Measurements from ENCODE around the gene CROCC2. TPM values are rescaled to one million over a fixed set of nuclear protein-coding genes. Genes with fewer than 3 reads are reported as not detected.

Gene CROCC2
- total and polyA plus RNA-seq, 5 donors from 2014 or later, result not detected

DNA sequence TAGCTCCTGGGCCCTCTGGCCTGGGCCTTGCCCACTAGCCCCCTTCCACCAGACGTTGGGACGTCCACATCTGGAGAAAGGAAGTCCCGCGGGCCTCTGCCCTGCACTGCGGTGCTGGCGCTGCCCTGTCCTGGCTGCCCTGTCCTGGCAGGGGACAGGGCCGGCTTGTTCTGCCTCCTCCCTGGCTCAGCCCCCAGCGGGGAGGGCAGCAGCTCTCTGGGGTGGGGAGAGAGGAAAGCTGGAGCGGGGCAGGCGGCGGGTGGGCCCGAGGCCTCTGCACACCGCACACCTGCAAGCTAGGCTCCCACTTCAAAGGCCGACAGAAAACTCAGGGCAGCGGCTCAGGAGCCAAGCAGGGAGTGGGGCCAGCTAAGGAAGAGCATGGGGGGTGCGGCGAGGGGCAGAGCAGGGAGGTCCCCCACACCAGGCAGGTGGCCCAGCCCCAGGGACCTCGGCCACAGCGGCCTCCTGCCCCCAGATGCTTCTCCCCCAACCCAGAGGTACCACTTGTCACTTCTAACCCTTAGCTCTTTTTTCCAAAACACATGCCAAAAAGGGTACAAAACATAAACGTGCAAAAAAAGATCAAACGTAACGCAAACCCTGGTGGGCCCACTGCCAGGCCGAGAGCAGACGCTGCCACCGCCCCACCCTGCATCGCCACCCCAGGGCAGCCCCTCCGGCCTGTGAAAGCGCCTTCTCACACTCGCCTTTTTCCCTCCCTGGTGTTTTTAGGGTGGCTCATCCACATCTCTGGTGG lies 105.8 kb downstream of the CROCC2 start:
- Mint-ChIP-seq H3K4me1 (peaks cover 0 to 20% (median 4%) of the 10 kb centered on the region in 4 donors), H3K4me3 (peak overlapping the region in 1 of 4 donors; percentile 23)

DNA sequence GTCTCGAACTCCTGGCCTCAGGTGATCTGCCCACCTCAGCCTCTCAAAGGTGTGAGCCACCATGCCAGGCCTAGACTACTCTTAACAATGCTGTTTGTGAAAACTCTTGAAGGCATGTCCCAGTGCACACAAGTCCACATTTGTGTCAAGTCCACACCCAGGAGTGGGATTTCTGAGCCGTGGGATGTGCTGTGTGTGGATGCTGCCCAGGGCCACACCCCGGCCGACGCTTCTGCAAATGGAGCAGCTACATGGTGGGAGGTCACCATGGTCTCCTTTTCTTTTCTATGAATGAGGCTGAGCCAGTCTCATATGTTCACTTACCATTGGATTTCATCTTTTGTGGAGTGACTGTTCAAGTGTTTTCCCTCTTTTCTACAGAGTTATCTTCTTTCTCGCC lies 108.1 kb downstream of the CROCC2 start:
- Mint-ChIP-seq H3K9me3 (peaks cover 0 to 3% (median 0%) of the 10 kb centered on the region in 7 donors), H3K27me3 (peaks cover 11% of the 10 kb centered on the region), H3K36me3 (no peaks in the 10 kb centered on the region), H3K27ac (no peak overlapping the region), H3K4me1 (peaks cover 0 to 12% (median 2%) of the 10 kb centered on the region in 4 donors), H3K4me3 (peak overlapping the region in 1 of 4 donors; percentile 60)
- no peak for DNase-seq
- Histone ChIP-seq H3K36me3 (ENCODE audit: control insufficient read depth, insufficient read depth, low read length) (no peaks in the 10 kb centered on the region), H3K4me3 (ENCODE audit: low read depth, low read length) (no peak overlapping the region), H3K27me3 (ENCODE audit: control insufficient read depth, insufficient read depth, low read length) (no peaks in the 10 kb centered on the region), H3K27ac (ENCODE audit: insufficient read depth, low read length, poor library complexity, severe bottlenecking) (no peak overlapping the region), H3K4me1 (ENCODE audit: control insufficient read depth, insufficient read depth, low read length, poor library complexity, severe bottlenecking) (peaks cover 14% of the 10 kb centered on the region), H3K9me3 (ENCODE audit: control insufficient read depth in 2 of 2, low read length in 2 of 2) (no peaks in the 10 kb centered on the region)
- ATAC-seq (ENCODE audit: low read depth in 2 of 2), result no peak

More for the DNA sequence above, 105.8 kb downstream of the CROCC2 start:
- Mint-ChIP-seq H3K36me3 (no peaks in the 10 kb centered on the region), H3K27ac (no peak overlapping the region), H3K9me3 (peaks cover 0 to 3% (median 0%) of the 10 kb centered on the region in 7 donors), H3K27me3 (peaks cover 24% of the 10 kb centered on the region)
- Histone ChIP-seq H3K27me3 (ENCODE audit: control insufficient read depth, insufficient read depth, low read length) (no peaks in the 10 kb centered on the region), H3K27ac (ENCODE audit: insufficient read depth, low read length, poor library complexity, severe bottlenecking) (no peak overlapping the region), H3K9me3 (ENCODE audit: control insufficient read depth in 2 of 2, low read length in 2 of 2) (no peaks in the 10 kb centered on the region), H3K36me3 (ENCODE audit: control insufficient read depth, insufficient read depth, low read length) (no peaks in the 10 kb centered on the region), H3K4me3 (ENCODE audit: low read depth, low read length) (no peak overlapping the region), H3K4me1 (ENCODE audit: control insufficient read depth, insufficient read depth, low read length, poor library complexity, severe bottlenecking) (peaks cover 21% of the 10 kb centered on the region)
- ATAC-seq (ENCODE audit: low read depth in 2 of 2) (no peak), DNase-seq (no peak)

- Mint-ChIP-seq H3K36me3 (no peaks in the 10 kb centered on the region), H3K9me3 (peaks cover 0 to 3% (median 0%) of the 10 kb centered on the region in 7 donors), H3K27me3 (peaks cover 8% of the 10 kb centered on the region), H3K27ac (no peak overlapping the region), H3K4me3 (peak overlapping the region in 1 of 4 donors; percentile 60), H3K4me1 (peaks cover 0 to 8% (median 2%) of the 10 kb centered on the region in 4 donors)
- H3K27ac ChIP-seq (ENCODE audit: insufficient read depth, low read length, poor library complexity, severe bottlenecking), result no peak overlapping the region
- DNase-seq (no peak), ATAC-seq (ENCODE audit: low read depth in 2 of 2) (no peak)
- no peaks in the 10 kb centered on the region for H3K36me3 ChIP-seq (ENCODE audit: control insufficient read depth, insufficient read depth, low read length)
- peaks cover 9% of the 10 kb centered on the region for H3K4me1 ChIP-seq (ENCODE audit: control insufficient read depth, insufficient read depth, low read length, poor library complexity, severe bottlenecking)
- no peaks in the 10 kb centered on the region for H3K27me3 ChIP-seq (ENCODE audit: control insufficient read depth, insufficient read depth, low read length)
- H3K9me3 ChIP-seq (ENCODE audit: control insufficient read depth in 2 of 2, low read length in 2 of 2), result no peaks in the 10 kb centered on the region
- H3K4me3 ChIP-seq (ENCODE audit: low read depth, low read length), result no peak overlapping the region
Observed at GRCh38 chr2:241014764-241015163, 108.6 kb downstream of the CROCC2 start.

DNA sequence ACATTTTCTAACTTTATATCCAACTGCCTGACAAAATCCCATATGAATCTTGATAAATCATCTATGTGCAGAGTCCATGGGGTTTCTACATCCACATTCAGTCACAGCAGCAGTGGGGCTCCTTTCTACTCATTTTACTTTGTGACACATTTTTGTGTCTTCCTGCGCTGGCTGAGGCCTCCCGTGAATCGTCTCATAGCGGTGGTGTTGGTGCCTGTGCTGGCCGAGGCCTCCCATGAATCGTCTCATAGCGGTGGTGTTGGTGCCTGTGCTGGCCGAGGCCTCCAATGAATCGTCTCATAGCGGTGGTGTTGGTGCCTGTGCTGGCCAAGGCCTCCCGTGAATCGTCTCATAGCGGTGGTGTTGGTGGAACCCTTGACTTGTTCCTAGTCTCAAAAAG lies 109.3 kb downstream of the CROCC2 start:
- Mint-ChIP-seq H3K4me1 (peaks cover 0 to 3% (median 2%) of the 10 kb centered on the region in 4 donors), H3K27ac (no peak overlapping the region), H3K27me3 (peaks cover 8% of the 10 kb centered on the region), H3K4me3 (no peak overlapping the region), H3K9me3 (peaks cover 0 to 3% (median 0%) of the 10 kb centered on the region in 7 donors), H3K36me3 (no peaks in the 10 kb centered on the region)
- H3K27ac ChIP-seq (ENCODE audit: insufficient read depth, low read length, poor library complexity, severe bottlenecking), result no peak overlapping the region
- DNase-seq, result no peak
- H3K27me3 ChIP-seq (ENCODE audit: control insufficient read depth, insufficient read depth, low read length), result no peaks in the 10 kb centered on the region
- no peak overlapping the region for H3K4me3 ChIP-seq (ENCODE audit: low read depth, low read length)
- peaks cover 2% of the 10 kb centered on the region for H3K4me1 ChIP-seq (ENCODE audit: control insufficient read depth, insufficient read depth, low read length, poor library complexity, severe bottlenecking)
- no peak for ATAC-seq (ENCODE audit: low read depth in 2 of 2)
- no peaks in the 10 kb centered on the region for H3K9me3 ChIP-seq (ENCODE audit: control insufficient read depth in 2 of 2, low read length in 2 of 2)
- no peaks in the 10 kb centered on the region for H3K36me3 ChIP-seq (ENCODE audit: control insufficient read depth, insufficient read depth, low read length)

DNA sequence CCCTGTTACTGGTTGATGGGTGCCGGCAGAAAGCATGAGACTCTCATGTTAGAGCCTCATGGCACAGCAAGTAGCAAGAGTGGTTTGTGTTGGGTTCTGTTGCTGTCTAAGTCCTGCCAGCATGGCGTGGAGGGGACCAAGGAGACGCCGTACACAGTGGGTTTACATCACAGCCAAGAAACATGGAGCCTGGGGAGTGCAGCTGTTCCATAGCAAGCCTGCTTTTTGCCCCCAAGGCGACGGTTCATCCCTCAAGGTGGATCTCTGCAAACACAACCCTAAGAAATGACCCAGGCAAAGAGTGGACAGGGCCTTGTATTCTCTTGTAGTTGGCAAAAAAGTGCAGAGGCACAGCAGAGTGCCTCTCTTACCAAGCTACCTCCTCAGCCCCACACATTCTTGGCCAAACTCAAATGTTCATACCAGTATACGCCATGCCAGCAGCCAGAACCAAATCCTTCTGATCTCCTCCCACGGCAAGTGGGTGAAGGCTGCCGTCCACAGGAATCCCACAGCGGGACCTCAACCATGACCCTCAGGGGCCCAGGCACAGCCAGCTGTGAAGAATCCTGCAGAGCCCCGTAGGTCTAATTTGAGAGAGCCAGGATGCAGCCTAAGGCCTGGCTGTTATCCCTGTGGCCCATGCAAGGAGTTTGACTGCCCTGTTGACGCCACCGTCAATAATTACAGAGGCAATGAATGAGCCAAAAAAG lies 111.2 kb downstream of the CROCC2 start:
- Mint-ChIP-seq H3K27ac (no peak overlapping the region), H3K4me3 (no peak overlapping the region), H3K27me3 (peaks cover 12% of the 10 kb centered on the region), H3K36me3 (no peaks in the 10 kb centered on the region), H3K4me1 (peaks cover 0 to 2% (median under 1%) of the 10 kb centered on the region in 4 donors), H3K9me3 (peaks cover 0 to 8% (median 2%) of the 10 kb centered on the region in 7 donors)
- ATAC-seq (ENCODE audit: low read depth in 2 of 2) (no peak), DNase-seq (no peak)
- H3K36me3 ChIP-seq (ENCODE audit: control insufficient read depth, insufficient read depth, low read length), result no peaks in the 10 kb centered on the region
- no peak overlapping the region for H3K27ac ChIP-seq (ENCODE audit: insufficient read depth, low read length, poor library complexity, severe bottlenecking)
- H3K9me3 ChIP-seq (ENCODE audit: control insufficient read depth in 2 of 2, low read length in 2 of 2), result peaks cover 3 to 4% of the 10 kb centered on the region in 2 experiments
- no peaks in the 10 kb centered on the region for H3K27me3 ChIP-seq (ENCODE audit: control insufficient read depth, insufficient read depth, low read length)
- no peaks in the 10 kb centered on the region for H3K4me1 ChIP-seq (ENCODE audit: control insufficient read depth, insufficient read depth, low read length, poor library complexity, severe bottlenecking)
- no peak overlapping the region for H3K4me3 ChIP-seq (ENCODE audit: low read depth, low read length)

GRCh38 chr2:241018051-241018891 lies 112.1 kb downstream of the CROCC2 start:
- Histone ChIP-seq H3K27ac (ENCODE audit: insufficient read depth, low read length, poor library complexity, severe bottlenecking) (no peak overlapping the region), H3K36me3 (ENCODE audit: control insufficient read depth, insufficient read depth, low read length) (no peaks in the 10 kb centered on the region), H3K27me3 (ENCODE audit: control insufficient read depth, insufficient read depth, low read length) (no peaks in the 10 kb centered on the region), H3K4me3 (ENCODE audit: low read depth, low read length) (no peak overlapping the region), H3K4me1 (ENCODE audit: control insufficient read depth, insufficient read depth, low read length, poor library complexity, severe bottlenecking) (no peaks in the 10 kb centered on the region), H3K9me3 (ENCODE audit: control insufficient read depth in 2 of 2, low read length in 2 of 2) (peaks cover 5 to 7% of the 10 kb centered on the region in 2 experiments)
- ATAC-seq (ENCODE audit: low read depth in 2 of 2), result no peak
- no peak overlapping the region for H3K4me3 Mint-ChIP-seq
- DNase-seq, result no peak
- peaks cover 6% of the 10 kb centered on the region for H3K27me3 Mint-ChIP-seq
- H3K27ac Mint-ChIP-seq, result no peak overlapping the region
- no peaks in the 10 kb centered on the region for H3K4me1 Mint-ChIP-seq
- peaks cover 0 to 10% (median 1%) of the 10 kb centered on the region in 7 donors for H3K9me3 Mint-ChIP-seq
- H3K36me3 Mint-ChIP-seq, result no peaks in the 10 kb centered on the region

DNA sequence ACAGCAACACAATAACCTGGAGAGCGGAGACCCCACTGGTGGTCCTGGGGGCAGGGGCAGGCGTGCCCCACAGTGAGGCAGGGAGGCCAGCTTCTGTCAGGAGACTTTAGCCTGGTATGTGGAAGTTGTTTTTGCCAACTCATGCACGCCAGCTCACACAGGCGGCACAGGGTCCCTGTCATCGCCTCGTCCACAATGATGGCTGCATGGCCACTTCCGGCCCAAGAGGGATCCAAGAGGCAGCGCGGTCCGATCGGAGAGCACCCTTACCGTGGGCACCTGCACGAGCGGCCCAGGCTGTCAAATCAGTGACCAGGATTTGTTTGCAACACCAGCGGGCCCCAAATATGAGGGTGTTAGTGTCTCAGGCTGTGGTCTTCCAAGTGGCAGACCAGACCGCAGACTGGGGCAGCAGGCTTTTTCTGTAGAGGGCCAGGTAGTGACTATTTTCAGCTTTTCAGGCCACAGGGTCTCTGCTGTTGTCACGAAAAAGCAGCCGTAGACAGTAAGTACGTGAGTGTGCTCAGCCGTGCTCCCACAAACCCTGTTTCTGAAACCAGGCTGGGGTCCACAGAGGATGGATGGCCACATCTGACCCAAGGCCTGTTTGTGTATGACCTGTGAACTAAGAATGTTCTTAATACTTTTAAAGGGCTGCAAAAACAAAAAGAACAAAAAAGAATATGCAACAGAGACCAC lies 113.5 kb downstream of the CROCC2 start:
- no peak overlapping the region for H3K4me3 Mint-ChIP-seq
- H3K4me1 Mint-ChIP-seq, result no peaks in the 10 kb centered on the region
- no peak for DNase-seq
- H3K27ac Mint-ChIP-seq, result no peak overlapping the region
- peaks cover 10% of the 10 kb centered on the region for H3K27me3 Mint-ChIP-seq
- Histone ChIP-seq H3K27ac (ENCODE audit: insufficient read depth, low read length, poor library complexity, severe bottlenecking) (no peak overlapping the region), H3K27me3 (ENCODE audit: control insufficient read depth, insufficient read depth, low read length) (no peaks in the 10 kb centered on the region), H3K4me3 (ENCODE audit: low read depth, low read length) (no peak overlapping the region), H3K4me1 (ENCODE audit: control insufficient read depth, insufficient read depth, low read length, poor library complexity, severe bottlenecking) (no peaks in the 10 kb centered on the region), H3K9me3 (ENCODE audit: control insufficient read depth in 2 of 2, low read length in 2 of 2) (peaks cover 5 to 7% of the 10 kb centered on the region in 2 experiments), H3K36me3 (ENCODE audit: control insufficient read depth, insufficient read depth, low read length) (no peaks in the 10 kb centered on the region)
- no peaks in the 10 kb centered on the region for H3K36me3 Mint-ChIP-seq
- no peak for ATAC-seq (ENCODE audit: low read depth in 2 of 2)
- H3K9me3 Mint-ChIP-seq, result peaks cover 0 to 10% (median 1%) of the 10 kb centered on the region in 7 donors
